Lung (tissue), 12 donors: ENCODE data around the gene PADI2. TPM values are rescaled to one million over a fixed set of nuclear protein-coding genes. Genes with fewer than 3 reads are reported as not detected.
A peak's percentile ranks its signal among the peaks of the same experiment; 100 is the strongest.

Experiments used
- ATAC-seq: fragments of 200-7000 bp; cut with Tn5 transposase; one replicate; pipeline ENCODE4 v1.9.1; 2020; ENCODE audit warnings: moderate number of reproducible peaks; ENCODE audit not compliant: insufficient read depth, low FRiP score
- DNase-seq, 3 donors: peaks; one replicate each; pipeline ENCODE4 v3.0.0-alpha.2; 2013 to 2017
- H3K27ac ChIP-seq, 2 donors: one replicate each; pipeline ENCODE4 v1.5.1; 2013; ENCODE audit warnings: mild to moderate bottlenecking in 2 of 2, moderate library complexity in 2 of 2, control low read depth in 1 of 2, inconsistent platforms in 1 of 2, low read depth in 1 of 2, low read length in 1 of 2
- H3K27me3 ChIP-seq, 3 donors: one replicate each; pipeline ENCODE4 v1.5.1; 2013; ENCODE audit warnings: low read length in 2 of 3; ENCODE audit not compliant: control insufficient read depth in 3 of 3, insufficient read depth in 3 of 3
- H3K36me3 ChIP-seq, 4 donors: one replicate each; pipeline ENCODE4 v1.5.1; 2013; ENCODE audit warnings: low read length in 4 of 4, mild to moderate bottlenecking in 1 of 4, moderate library complexity in 1 of 4; ENCODE audit not compliant: control insufficient read depth in 4 of 4, insufficient read depth in 4 of 4
- H3K4me1 ChIP-seq, 5 donors: one replicate each; pipeline ENCODE4 v1.5.1; 2013; ENCODE audit warnings: low read length in 5 of 5, mild to moderate bottlenecking in 2 of 5, moderate library complexity in 1 of 5; ENCODE audit not compliant: control insufficient read depth in 5 of 5, insufficient read depth in 5 of 5
- H3K4me3 ChIP-seq: one replicate; pipeline ENCODE4 v1.5.1; 2013; ENCODE audit warnings: mild to moderate bottlenecking, control low read depth, moderate library complexity
- H3K9ac ChIP-seq, 2 donors: one replicate each; pipeline ENCODE4 v1.5.1; 2013; ENCODE audit warnings: low read length in 2 of 2, control low read depth in 1 of 2; ENCODE audit not compliant: insufficient read depth in 1 of 2
- H3K9me3 ChIP-seq, 4 donors: one replicate each; pipeline ENCODE4 v1.5.1; 2013; ENCODE audit warnings: low read length in 3 of 4, mild to moderate bottlenecking in 1 of 4, moderate library complexity in 1 of 4; ENCODE audit not compliant: control insufficient read depth in 4 of 4, insufficient read depth in 3 of 4
- WGBS, 2 donors: extraction: QIAGEN DNeasy Blood & Tissue Kit; methylation state at CpG; one replicate each; pipeline ENCODE4 v1.1.7; 2013; 5-methylcytosine and 5-hydroxymethylcytosine counted together
- polyA plus RNA-seq, 2 donors: library from polyadenylated mRNA; stranded (reverse); fragments of 200-250 nt; gene quantifications; one replicate each; pipeline ENCODE4 v1.2.1, GENCODE V29; 2013
- total RNA-seq, 2 donors: library from RNA; depleted of rRNA in 1 of 2; stranded (reverse); fragments of >200 nt in 1 of 2; gene quantifications; one replicate each; pipeline ENCODE4 v1.2.1, GENCODE V29; 2014 to 2021
- TF ChIP-seq, protein P1 (sequence below): IDR thresholded peaks from 2 replicates; pipeline ENCODE4 v1.5.1; 2012; ENCODE audit warnings: mild to moderate bottlenecking; ENCODE audit errors: control extremely low read depth, extremely low read depth
- donor health status: control.
- donor health status: control.
- donor health status: Bipolar disorder and iron deficiency.
- donor health status: healthy.
- donor health status: DM: yes; HTN: yes; CAD: no.

The PADI2 gene
- total and polyA plus RNA-seq, 4 donors, result 1.2 to 12.8 (median 3.4) TPM

DNA sequence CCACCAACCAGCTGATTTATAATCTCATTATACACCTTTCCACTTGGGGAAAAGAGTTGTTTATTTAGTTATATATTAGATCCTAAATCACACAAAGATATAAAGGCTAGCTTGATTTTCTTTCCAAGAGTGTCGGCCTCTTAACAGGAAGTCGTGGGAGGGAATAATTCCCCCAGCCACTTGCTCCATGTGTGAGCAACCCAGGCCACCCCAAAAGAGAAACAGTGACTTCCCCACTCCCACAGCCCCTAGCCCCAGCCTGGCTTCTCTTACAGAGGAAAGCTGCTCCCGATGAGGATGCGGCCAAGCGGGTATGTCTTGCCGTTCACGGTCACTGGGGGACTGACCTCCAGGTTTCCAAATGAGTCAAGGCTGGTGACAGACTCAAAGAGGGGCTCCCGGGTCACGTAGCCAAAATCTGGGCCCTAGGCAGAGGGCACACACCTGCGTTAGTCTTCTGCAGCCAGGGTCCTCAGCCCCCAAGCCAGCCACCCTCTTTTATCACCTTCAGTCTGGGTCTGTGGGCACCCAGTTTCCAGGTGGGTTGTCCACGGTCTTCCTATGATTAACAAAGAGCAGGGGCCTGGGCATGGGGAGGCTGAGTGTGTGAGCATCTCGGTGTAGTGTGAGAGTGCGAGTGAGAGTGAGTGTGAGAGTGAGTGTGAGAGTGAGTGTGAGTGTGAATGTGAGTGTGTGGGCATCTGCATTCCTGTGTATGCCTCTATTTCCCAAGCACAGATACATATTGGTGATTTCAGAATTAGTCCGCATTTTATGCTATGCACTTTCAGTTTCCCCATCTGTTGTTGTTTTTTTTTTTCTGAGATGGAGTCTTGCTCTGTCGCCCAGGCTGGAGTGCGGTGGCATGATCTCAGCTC, 40.0 kb downstream of the PADI2 start:
- Histone ChIP-seq H3K9ac (no peak overlapping the region), H3K27me3 (no peaks in the 10 kb centered on the region), H3K36me3 (no peaks in the 10 kb centered on the region), H3K9me3 (no peaks in the 10 kb centered on the region), H3K4me3 (no peak overlapping the region), H3K4me1 (peaks cover 0 to 2% (median 0%) of the 10 kb centered on the region in 5 donors), H3K27ac (no peak overlapping the region)
- ATAC-seq (no peak), DNase-seq (no peak)
- TF ChIP-seq, protein P1, sequence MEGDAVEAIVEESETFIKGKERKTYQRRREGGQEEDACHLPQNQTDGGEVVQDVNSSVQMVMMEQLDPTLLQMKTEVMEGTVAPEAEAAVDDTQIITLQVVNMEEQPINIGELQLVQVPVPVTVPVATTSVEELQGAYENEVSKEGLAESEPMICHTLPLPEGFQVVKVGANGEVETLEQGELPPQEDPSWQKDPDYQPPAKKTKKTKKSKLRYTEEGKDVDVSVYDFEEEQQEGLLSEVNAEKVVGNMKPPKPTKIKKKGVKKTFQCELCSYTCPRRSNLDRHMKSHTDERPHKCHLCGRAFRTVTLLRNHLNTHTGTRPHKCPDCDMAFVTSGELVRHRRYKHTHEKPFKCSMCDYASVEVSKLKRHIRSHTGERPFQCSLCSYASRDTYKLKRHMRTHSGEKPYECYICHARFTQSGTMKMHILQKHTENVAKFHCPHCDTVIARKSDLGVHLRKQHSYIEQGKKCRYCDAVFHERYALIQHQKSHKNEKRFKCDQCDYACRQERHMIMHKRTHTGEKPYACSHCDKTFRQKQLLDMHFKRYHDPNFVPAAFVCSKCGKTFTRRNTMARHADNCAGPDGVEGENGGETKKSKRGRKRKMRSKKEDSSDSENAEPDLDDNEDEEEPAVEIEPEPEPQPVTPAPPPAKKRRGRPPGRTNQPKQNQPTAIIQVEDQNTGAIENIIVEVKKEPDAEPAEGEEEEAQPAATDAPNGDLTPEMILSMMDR, result no peak
- 83 to 85% methylated on average over 16 of the region's 16 CpGs for WGBS, 2 donors

GRCh38 chr1:17075470-17076255, 43.6 kb downstream of the PADI2 start:
- no peak for DNase-seq
- TF ChIP-seq, protein P1, result no peak
- H3K9ac ChIP-seq, result no peak overlapping the region
- no peaks in the 10 kb centered on the region for H3K4me1 ChIP-seq
- no peaks in the 10 kb centered on the region for H3K9me3 ChIP-seq
- H3K27ac ChIP-seq, result no peak overlapping the region
- H3K4me3 ChIP-seq, result no peak overlapping the region
- no peaks in the 10 kb centered on the region for H3K27me3 ChIP-seq
- H3K36me3 ChIP-seq, result no peaks in the 10 kb centered on the region
- peak; percentile 66 for ATAC-seq
- WGBS, 2 donors, result 74 to 77% methylated on average over 17 of the region's 17 CpGs

DNA sequence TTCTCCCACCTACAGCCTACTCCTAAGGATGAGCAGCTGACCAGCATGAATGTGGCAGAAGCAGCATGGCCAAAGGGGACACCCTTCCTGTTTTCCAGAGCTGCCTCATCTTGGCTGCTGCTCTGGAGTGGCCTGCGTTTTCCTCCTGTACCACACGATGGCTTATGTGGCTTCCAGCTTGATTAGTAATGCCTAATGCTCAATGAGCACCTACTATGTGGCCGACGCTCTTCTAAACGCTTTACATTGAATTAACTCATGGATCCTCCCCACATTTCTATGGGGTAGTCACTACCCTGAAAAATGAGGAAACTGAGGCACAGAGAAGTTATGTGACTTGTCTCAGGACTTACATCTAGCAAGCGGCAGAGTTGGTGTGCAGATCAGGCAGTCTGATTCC, 47.5 kb downstream of the PADI2 start:
- Histone ChIP-seq H3K9ac (no peak overlapping the region), H3K27me3 (no peaks in the 10 kb centered on the region), H3K4me1 (no peaks in the 10 kb centered on the region), H3K9me3 (no peaks in the 10 kb centered on the region), H3K36me3 (no peaks in the 10 kb centered on the region), H3K27ac (no peak overlapping the region), H3K4me3 (no peak overlapping the region)
- WGBS, 2 donors, result 82 to 93% methylated on average over 6 of the region's 6 CpGs
- DNase-seq (no peak), ATAC-seq (no peak)
- TF ChIP-seq, protein P1, result no peak
